ENCODE results near the gene APEH.

DNA sequence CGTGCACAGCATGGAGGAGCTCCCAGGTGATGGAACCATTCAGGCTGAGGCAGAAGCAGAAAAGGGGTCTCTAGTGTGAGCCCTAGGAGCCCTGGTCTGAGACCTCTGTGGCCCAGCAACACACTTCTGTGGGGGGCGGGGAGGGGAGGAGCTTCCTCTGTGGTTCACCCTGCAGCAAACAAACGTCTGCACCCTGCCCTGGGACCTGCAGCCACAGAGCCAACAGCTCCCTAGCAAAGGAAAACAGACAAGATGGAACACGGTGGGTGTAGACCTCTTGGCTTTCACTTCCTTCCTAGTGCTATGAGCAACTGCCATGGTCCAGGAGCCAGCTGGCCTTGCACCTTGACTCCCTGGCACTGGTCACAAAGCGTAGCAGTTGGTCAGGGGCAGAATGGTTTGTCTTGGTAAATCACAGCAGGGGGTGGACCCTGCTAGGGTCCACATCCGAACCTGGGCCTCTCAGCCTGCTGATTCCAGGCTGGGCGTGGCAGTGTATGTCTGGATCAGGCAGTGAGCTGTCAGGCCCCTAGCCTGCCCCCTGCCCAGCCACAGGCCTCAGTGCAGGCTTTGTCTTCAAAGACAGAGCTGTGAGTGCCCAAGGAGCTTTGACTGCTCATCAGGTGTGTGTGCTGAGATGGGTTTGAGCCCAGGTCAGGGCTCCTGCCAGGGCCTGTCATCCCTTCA is 38.6 kb downstream of the APEH start:
- TF ChIP-seq MYC (IDR thresholded peaks at IDR 0.05; ENCODE audit: low read depth, low read length): no peak
- TF ChIP-seq MYC (CRISPR knock-in tag; IDR thresholded peaks at IDR 0.05; ENCODE audit: borderline replicate concordance, low read depth): no peak
- TF ChIP-seq EZH2 (IDR thresholded peaks at IDR 0.05; ENCODE audit: borderline replicate concordance, low read depth, low read length): no peak
- no peak for TF ChIP-seq ARHGAP35 (IDR thresholded peaks at IDR 0.05; ENCODE audit: partially characterized antibody)
- TF ChIP-seq TBP (optimal IDR thresholded peaks at IDR 0.05; ENCODE audit: low read depth, low read length): no peak
- no peak for TF ChIP-seq FOXM1 (IDR thresholded peaks at IDR 0.05; ENCODE audit: low read depth)
- no peak for TF ChIP-seq FOXM1 (CRISPR knock-in tag; IDR thresholded peaks at IDR 0.05; ENCODE audit: low read depth)
- TF ChIP-seq HDGF (IDR thresholded peaks at IDR 0.05): no peak
- TF ChIP-seq ZNF212 (CRISPR knock-in tag; IDR thresholded peaks at IDR 0.05): no peak
- no peak for TF ChIP-seq BRCA1 (IDR thresholded peaks at IDR 0.05)
- TF ChIP-seq BRCA1 (CRISPR knock-in tag; IDR thresholded peaks at IDR 0.05): no peak
- TF ChIP-seq, protein P1, sequence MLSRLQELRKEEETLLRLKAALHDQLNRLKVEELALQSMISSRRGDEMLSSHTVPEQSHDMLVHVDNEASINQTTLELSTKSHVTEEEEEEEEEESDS (CRISPR knock-in tag; IDR thresholded peaks at IDR 0.05): no peak
- TF ChIP-seq, protein P2, sequence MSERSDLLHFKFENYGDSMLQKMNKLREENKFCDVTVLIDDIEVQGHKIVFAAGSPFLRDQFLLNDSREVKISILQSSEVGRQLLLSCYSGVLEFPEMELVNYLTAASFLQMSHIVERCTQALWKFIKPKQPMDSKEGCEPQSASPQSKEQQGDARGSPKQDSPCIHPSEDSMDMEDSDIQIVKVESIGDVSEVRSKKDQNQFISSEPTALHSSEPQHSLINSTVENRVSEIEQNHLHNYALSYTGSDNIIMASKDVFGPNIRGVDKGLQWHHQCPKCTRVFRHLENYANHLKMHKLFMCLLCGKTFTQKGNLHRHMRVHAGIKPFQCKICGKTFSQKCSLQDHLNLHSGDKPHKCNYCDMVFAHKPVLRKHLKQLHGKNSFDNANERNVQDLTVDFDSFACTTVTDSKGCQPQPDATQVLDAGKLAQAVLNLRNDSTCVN (CRISPR knock-in tag; IDR thresholded peaks at IDR 0.05): no peak
- TF ChIP-seq, protein P3, sequence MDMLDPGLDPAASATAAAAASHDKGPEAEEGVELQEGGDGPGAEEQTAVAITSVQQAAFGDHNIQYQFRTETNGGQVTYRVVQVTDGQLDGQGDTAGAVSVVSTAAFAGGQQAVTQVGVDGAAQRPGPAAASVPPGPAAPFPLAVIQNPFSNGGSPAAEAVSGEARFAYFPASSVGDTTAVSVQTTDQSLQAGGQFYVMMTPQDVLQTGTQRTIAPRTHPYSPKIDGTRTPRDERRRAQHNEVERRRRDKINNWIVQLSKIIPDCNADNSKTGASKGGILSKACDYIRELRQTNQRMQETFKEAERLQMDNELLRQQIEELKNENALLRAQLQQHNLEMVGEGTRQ (CRISPR knock-in tag; IDR thresholded peaks at IDR 0.05): no peak
- no peak for TF ChIP-seq CREBBP (IDR thresholded peaks at IDR 0.05; ENCODE audit: low read depth, low read length)
